HEK293T (cell line): ENCODE measurements around the gene DIAPH3.

Source experiments
- BHLHE40 ChIP-seq: fragments of 450-650 bp; IDR thresholded peaks from 2 replicates; pipeline ENCODE4 v1.6.1; 2016; ENCODE audit warnings: mild to moderate bottlenecking, moderate library complexity, borderline replicate concordance
- LEF1 ChIP-seq: fragments of 450-650 bp; IDR thresholded peaks from 2 replicates; pipeline ENCODE4 v1.6.1; 2017; ENCODE audit warnings: mild to moderate bottlenecking, borderline replicate concordance
- PKNOX1 ChIP-seq: fragments of 450-650 bp; IDR thresholded peaks from 2 replicates; pipeline ENCODE4 v1.6.1; 2016
- SP1 ChIP-seq: fragments of 450-650 bp; IDR thresholded peaks from 2 replicates; pipeline ENCODE4 v1.6.1; 2017
- SUZ12 ChIP-seq: fragments of 450-650 bp; IDR thresholded peaks from 2 replicates; pipeline ENCODE4 v1.6.1; 2016; ENCODE audit warnings: mild to moderate bottlenecking

GRCh38 chr13:59754411-59754810, 409.3 kb downstream of the DIAPH3 start:
- TF ChIP-seq LEF1 (no peak), SP1 (no peak), BHLHE40 (no peak), SUZ12 (no peak), PKNOX1 (no peak)
